Neural cell (in vitro differentiated cells): ENCODE data around the gene SERPINH1.

Experiments used
- CTCF ChIP-seq: fragments of 450-650 bp; IDR thresholded peaks from 2 replicates; pipeline ENCODE4 v1.5.1; 2014; ENCODE audit warnings: antibody characterized with exemption, mild to moderate bottlenecking, moderate library complexity; ENCODE audit not compliant: poor library complexity, severe bottlenecking
- EZH2 ChIP-seq: fragments of 200-600, 300-800 bp; shearing (Covaris generic), sonication (generic); IDR thresholded peaks from 2 replicates; pipeline ENCODE4 v1.6.1; 2014; ENCODE audit warnings: antibody characterized with exemption, low read length, borderline replicate concordance, mild to moderate bottlenecking; ENCODE audit not compliant: insufficient read depth, poor library complexity, severe bottlenecking
- MXI1 ChIP-seq: fragments of 450-650 bp; conservative IDR thresholded peaks from 2 replicates; pipeline ENCODE4 v1.6.1; 2014; ENCODE audit warnings: antibody characterized with exemption, mild to moderate bottlenecking; ENCODE audit not compliant: poor library complexity, severe bottlenecking
- POLR2AphosphoS5 ChIP-seq: IDR thresholded peaks from 2 replicates; pipeline ENCODE4 v1.6.1; 2012
- RAD21 ChIP-seq: fragments of 450-650 bp; conservative IDR thresholded peaks from 2 replicates; pipeline ENCODE4 v1.6.1; 2014; ENCODE audit warnings: antibody characterized with exemption, mild to moderate bottlenecking, moderate library complexity
- TAF1 ChIP-seq: IDR thresholded peaks from 2 replicates; pipeline ENCODE4 v1.6.1; 2012; ENCODE audit warnings: low read depth

- TF ChIP-seq CTCF (no peak), TAF1 (no peak), POLR2AphosphoS5 (no peak), RAD21 (no peak), MXI1 (no peak), EZH2 (no peak)
Measured at GRCh38 chr11:75572744-75573143, 10.7 kb downstream of the SERPINH1 start.
